PC-3 (cell line): ENCODE results near the gene TFF3. TPM values are rescaled to one million over a fixed set of nuclear protein-coding genes. Genes with fewer than 3 reads are reported as not detected.

Experiments
- ATAC-seq: fragments of 200-7000 bp; cut with Tn5 transposase; 2 replicates; pipeline ENCODE4 v1.9.1; 2020; ENCODE audit warnings: mild to moderate bottlenecking, moderate library complexity
- BruUV-seq: library from RNA; stranded (reverse); fragments of 400-500 nt; replicated peaks from 2 replicates; lab custom pipeline; 2021; lab: Mats Ljungman, UMichigan
- CTCF ChIA-PET: fragments of 300-600 bp; sonication (Branson Sonifier 250); formaldehyde crosslinking; loops from one replicate; lab custom pipeline; 2022; ENCODE audit warnings: antibody characterized with exemption; lab: Charles Lee
- POLR2A ChIA-PET: fragments of 300-600 bp; sonication (Branson Sonifier 250); formaldehyde crosslinking; loops from one replicate; lab custom pipeline; 2022; ENCODE audit warnings: antibody characterized with exemption; ENCODE audit not compliant: unreplicated experiment; lab: Charles Lee
- DNase-seq: peaks from one replicate; pipeline ENCODE4 v3.0.0-alpha.2; 2015
- H2AFZ ChIP-seq: fragments of 300-600 bp; sonication (generic); 2 replicates; pipeline ENCODE4 v1.6.0; 2016; ENCODE audit warnings: antibody characterized with exemption, low read length
- H3F3A ChIP-seq: fragments of 300-600 bp; sonication (generic); one replicate; pipeline ENCODE4 v1.6.0; 2017; ENCODE audit warnings: antibody characterized with exemption, low read length, control low read depth, mild to moderate bottlenecking; ENCODE audit not compliant: unreplicated experiment
- H3K27ac ChIP-seq: fragments of 300-600 bp; sonication (generic); 2 replicates; pipeline ENCODE4 v1.5.1; 2016; ENCODE audit warnings: mild to moderate bottlenecking, low read length
- H3K27me3 ChIP-seq: fragments of 300-600 bp; sonication (generic); 2 replicates; pipeline ENCODE4 v1.6.1; 2016; ENCODE audit warnings: low read length, mixed read lengths
- H3K36me3 ChIP-seq: fragments of 300-600 bp; sonication (generic); 2 replicates; pipeline ENCODE4 v1.6.1; 2016; ENCODE audit warnings: low read depth, mixed run types, low read length, mixed read lengths
- H3K4me1 ChIP-seq: fragments of 300-600 bp; sonication (generic); 2 replicates; pipeline ENCODE4 v1.5.1; 2016; ENCODE audit warnings: low read length; ENCODE audit not compliant: insufficient read depth
- H3K4me2 ChIP-seq: fragments of 300-600 bp; sonication (generic); 2 replicates; pipeline ENCODE4 v1.6.0; 2016; ENCODE audit warnings: low read length
- H3K4me3 ChIP-seq: fragments of 300-600 bp; sonication (generic); 2 replicates; pipeline ENCODE4 v1.5.1; 2016; ENCODE audit warnings: mild to moderate bottlenecking, low read length, mixed read lengths
- H3K79me2 ChIP-seq: fragments of 300-600 bp; sonication (generic); 2 replicates; pipeline ENCODE4 v1.6.1; 2017; ENCODE audit warnings: low read length, mixed read lengths
- H3K9ac ChIP-seq: fragments of 300-600 bp; sonication (generic); 2 replicates; pipeline ENCODE4 v1.6.0; 2016; ENCODE audit warnings: mild to moderate bottlenecking, low read length
- H3K9me2 ChIP-seq: fragments of 300-600 bp; sonication (generic); replicated peaks from 2 replicates; pipeline ENCODE4 v1.6.1; 2016; ENCODE audit warnings: mixed run types, low read length, mixed read lengths
- H3K9me3 ChIP-seq: fragments of 300-600 bp; sonication (generic); 2 replicates; pipeline ENCODE4 v1.6.1; 2016; ENCODE audit warnings: low read length, mixed read lengths
- H4K20me1 ChIP-seq: fragments of 300-600 bp; sonication (generic); 2 replicates; pipeline ENCODE4 v1.6.1; 2016; ENCODE audit warnings: low read length, mixed read lengths
- EZH2 ChIP-seq: fragments of 300-600 bp; sonication (generic); IDR thresholded peaks from one replicate; pipeline ENCODE4 v1.6.1; 2017; ENCODE audit warnings: antibody characterized with exemption, mild to moderate bottlenecking, low read length; ENCODE audit not compliant: unreplicated experiment
- EZH2phosphoT487 ChIP-seq: fragments of 300-600 bp; sonication (generic); IDR thresholded peaks from 2 replicates; pipeline ENCODE4 v1.6.1; 2018; ENCODE audit warnings: mild to moderate bottlenecking, antibody characterized with exemption, low read length, borderline replicate concordance
- intact Hi-C: fragments of 100-400 bp; cut with micrococcal nuclease; formaldehyde crosslinking; loops from 2 replicates; pipeline ENCODE4 v1.9.0; 2023
- total RNA-seq: library from RNA; depleted of rRNA; stranded (reverse); fragments of >200 nt; gene quantifications from 2 replicates; pipeline ENCODE4 v1.2.3, GENCODE V29; 2014
- TF ChIP-seq, protein P1 (sequence below): fragments of 300-600 bp; sonication (generic); conservative IDR thresholded peaks from 2 replicates; pipeline ENCODE4 v1.5.1; 2017; ENCODE audit warnings: antibody characterized with exemption, low read depth, mild to moderate bottlenecking, low read length

TFF3 gene
- total RNA-seq, 1 experiment from 2014 or later: 2.8 TPM

DNA sequence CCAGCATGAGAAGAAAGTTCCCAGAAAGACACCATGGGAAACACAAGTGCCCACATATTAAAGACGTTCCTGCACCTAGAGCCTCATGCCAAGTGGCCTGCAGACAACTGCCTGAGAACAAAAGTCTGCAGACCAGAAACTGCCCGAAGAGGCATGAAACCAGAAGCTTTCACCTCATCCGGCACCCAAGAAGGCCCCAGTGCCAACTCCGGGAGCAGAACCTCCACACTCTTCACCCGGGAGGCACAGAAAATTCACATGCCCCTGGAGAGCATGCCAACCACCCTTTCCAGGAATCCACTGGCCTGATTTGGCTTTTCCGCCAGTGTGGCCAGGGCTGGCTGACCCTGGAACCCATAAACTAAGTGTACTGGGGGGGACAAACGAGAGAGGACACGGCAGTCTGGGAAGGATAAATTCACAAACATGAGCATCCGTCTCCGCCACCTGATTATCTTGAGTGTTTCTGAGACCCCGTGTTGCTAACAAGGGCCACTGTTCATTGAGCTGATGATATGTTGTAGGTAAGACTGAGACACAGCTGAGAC, 28.8 kb upstream of the TFF3 start:
- Histone ChIP-seq H3K27ac (no peak overlapping the region), H3K4me2 (no peak overlapping the region), H3K9ac (no peak overlapping the region), H3K9me2 (no peaks in the 10 kb centered on the region), H3K27me3 (no peaks in the 10 kb centered on the region), H3K36me3 (no peaks in the 10 kb centered on the region), H4K20me1 (no peaks in the 10 kb centered on the region), H3F3A (no peaks in the 10 kb centered on the region), H2AFZ (no peak overlapping the region), H3K79me2 (no peaks in the 10 kb centered on the region), H3K9me3 (no peaks in the 10 kb centered on the region), H3K4me3 (no peak overlapping the region), H3K4me1 (no peaks in the 10 kb centered on the region; the same call in 1 of the 2 replicates)
- TF ChIP-seq EZH2phosphoT487: no peak
- TF ChIP-seq, protein P1, sequence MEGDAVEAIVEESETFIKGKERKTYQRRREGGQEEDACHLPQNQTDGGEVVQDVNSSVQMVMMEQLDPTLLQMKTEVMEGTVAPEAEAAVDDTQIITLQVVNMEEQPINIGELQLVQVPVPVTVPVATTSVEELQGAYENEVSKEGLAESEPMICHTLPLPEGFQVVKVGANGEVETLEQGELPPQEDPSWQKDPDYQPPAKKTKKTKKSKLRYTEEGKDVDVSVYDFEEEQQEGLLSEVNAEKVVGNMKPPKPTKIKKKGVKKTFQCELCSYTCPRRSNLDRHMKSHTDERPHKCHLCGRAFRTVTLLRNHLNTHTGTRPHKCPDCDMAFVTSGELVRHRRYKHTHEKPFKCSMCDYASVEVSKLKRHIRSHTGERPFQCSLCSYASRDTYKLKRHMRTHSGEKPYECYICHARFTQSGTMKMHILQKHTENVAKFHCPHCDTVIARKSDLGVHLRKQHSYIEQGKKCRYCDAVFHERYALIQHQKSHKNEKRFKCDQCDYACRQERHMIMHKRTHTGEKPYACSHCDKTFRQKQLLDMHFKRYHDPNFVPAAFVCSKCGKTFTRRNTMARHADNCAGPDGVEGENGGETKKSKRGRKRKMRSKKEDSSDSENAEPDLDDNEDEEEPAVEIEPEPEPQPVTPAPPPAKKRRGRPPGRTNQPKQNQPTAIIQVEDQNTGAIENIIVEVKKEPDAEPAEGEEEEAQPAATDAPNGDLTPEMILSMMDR: no peak
- TF ChIP-seq EZH2: no peak
- no peak for ATAC-seq
- ChIA-PET POLR2A (no interaction called here), CTCF (no interaction called here)
- no TSS peak for BruUV-seq
- intact Hi-C loops: no loop called here
- DNase-seq: no peak

DNA sequence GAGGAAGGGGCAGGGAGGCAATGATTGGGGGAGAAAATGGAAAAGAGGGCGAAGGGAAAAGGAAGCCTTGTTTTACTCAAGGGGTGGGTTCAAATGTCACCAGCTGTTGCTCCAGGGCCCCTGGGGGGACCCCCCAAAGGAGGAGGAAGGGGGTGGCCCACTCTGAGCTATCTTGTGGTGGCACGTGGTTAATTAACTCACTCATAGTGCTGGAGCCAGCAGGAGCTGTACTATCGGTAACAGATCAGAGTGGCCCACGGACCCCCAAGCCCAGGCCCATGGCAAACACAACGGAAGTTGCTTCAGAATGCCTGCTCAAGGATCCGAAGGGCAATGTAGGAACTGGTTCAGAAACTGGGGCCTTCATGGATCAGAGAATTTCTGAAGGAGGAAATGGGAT, 28.3 kb upstream of the TFF3 start:
- no peak for TF ChIP-seq EZH2phosphoT487
- Histone ChIP-seq H2AFZ (no peak overlapping the region), H3K27me3 (no peaks in the 10 kb centered on the region), H3K9me2 (no peaks in the 10 kb centered on the region), H4K20me1 (no peaks in the 10 kb centered on the region), H3F3A (no peaks in the 10 kb centered on the region), H3K36me3 (no peaks in the 10 kb centered on the region), H3K4me3 (no peak overlapping the region), H3K79me2 (no peaks in the 10 kb centered on the region), H3K4me1 (peaks cover 5% of the 10 kb centered on the region), H3K27ac (no peak overlapping the region), H3K9me3 (no peaks in the 10 kb centered on the region), H3K9ac (no peak overlapping the region), H3K4me2 (no peak overlapping the region)
- POLR2A ChIA-PET: no interaction called here
- no peak for ATAC-seq
- no TSS peak for BruUV-seq
- intact Hi-C loops: no loop called here
- no peak for DNase-seq
- CTCF ChIA-PET: no interaction called here

DNA sequence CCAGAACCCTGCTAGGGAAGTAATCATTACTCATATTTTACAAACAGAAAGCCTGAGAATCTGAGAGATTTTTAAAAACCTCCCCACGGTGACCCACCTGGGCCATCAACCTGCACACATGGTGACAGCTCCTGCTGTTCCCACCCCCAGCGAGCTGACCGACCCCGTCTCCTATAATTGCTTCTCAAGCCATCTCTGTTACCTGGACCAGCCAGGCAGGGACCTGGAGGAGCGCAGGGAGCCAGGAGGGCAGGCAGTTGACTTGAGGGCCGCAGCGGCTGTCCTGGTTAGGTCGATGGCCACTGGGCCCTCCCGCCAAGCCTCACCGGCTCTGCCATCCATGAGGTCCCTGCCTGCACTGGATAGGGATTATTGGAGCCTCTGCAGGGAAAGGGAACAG, 27.9 kb upstream of the TFF3 start:
- no peak overlapping the region for H2AFZ ChIP-seq
- ChIA-PET POLR2A (no interaction called here), CTCF (no interaction called here)
- no peaks in the 10 kb centered on the region for H3K36me3 ChIP-seq
- H3K27ac ChIP-seq: no peak overlapping the region
- no peak overlapping the region for H3K9ac ChIP-seq
- H3K9me3 ChIP-seq: no peaks in the 10 kb centered on the region
- no peak overlapping the region for H3K4me3 ChIP-seq
- DNase-seq (no peak), ATAC-seq (no peak)
- H3K27me3 ChIP-seq: no peaks in the 10 kb centered on the region
- H3K9me2 ChIP-seq: no peaks in the 10 kb centered on the region
- no peak overlapping the region for H3K4me2 ChIP-seq
- intact Hi-C loops: no loop called here
- no TSS peak for BruUV-seq
- H3K79me2 ChIP-seq: no peaks in the 10 kb centered on the region
- no peak for TF ChIP-seq EZH2phosphoT487
- TF ChIP-seq EZH2: no peak
- TF ChIP-seq, protein P1: no peak
- no peaks in the 10 kb centered on the region for H4K20me1 ChIP-seq
- peaks cover 9% of the 10 kb centered on the region for H3K4me1 ChIP-seq
- no peaks in the 10 kb centered on the region for H3F3A ChIP-seq
